Activated CD4-positive, alpha-beta T cell treated with anti-CD3 and anti-CD28 coated beads, Interleukin-2, amount 50 U/mL, for 4 hours (primary cell): Measurements from ENCODE around the gene BPIFB1.

ENCODE experiments used
- DNase-seq, 2 experiments: peaks; one replicate each; pipeline ENCODE4 v3.0.0-alpha.2; 2020

The BPIFB1 gene

DNA sequence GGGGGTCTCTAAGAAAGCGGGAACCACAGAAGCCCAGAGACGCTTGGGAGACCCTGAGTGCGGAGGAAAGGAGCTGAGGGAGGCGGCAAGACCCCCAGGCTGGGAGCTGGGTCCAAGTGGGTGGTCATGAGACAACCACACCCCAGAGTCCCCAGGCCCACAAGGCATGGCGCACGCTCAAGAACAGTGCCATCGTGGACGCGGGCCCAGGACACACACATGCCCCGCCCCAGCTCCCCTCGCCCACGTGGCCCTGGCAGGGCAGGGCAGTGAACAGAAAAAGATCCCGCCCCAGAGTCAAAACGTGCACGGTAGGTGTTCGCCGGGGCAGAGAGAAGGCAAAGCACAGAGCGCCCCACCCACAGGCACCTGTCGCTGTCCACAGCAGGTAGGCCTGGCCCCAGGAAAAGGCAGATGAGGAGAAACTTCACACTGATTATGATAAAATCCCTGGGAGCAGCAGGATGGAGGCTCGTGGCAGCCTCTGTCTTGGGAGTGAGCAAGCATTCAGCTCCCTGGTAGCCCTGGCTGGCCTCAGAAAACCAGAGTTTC is 50.0 kb downstream of the BPIFB1 start:
- DNase-seq: no peak

DNA sequence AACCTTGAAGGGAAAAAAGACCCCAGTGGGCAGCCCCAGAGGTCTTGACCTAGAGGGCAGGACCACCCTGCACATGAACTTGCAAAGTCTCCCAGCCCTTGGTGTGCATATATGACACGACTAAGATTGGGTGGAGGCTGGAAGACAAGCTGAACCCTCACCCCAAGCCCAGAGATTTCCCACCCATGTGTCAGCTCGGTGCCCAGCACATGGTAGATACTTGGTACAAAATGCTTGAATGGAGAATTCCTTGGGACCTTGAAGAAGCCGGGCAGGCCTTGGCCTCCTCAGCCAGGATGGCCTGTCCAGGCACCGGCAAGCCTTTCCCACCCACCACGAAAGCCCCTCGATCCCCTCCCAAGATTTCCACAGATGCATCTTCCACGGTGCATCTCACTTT is 50.6 kb downstream of the BPIFB1 start:
- DNase-seq: no peak

GRCh38 chr20:33334111-33334510 is 51.1 kb downstream of the BPIFB1 start:
- no peak for DNase-seq

DNA sequence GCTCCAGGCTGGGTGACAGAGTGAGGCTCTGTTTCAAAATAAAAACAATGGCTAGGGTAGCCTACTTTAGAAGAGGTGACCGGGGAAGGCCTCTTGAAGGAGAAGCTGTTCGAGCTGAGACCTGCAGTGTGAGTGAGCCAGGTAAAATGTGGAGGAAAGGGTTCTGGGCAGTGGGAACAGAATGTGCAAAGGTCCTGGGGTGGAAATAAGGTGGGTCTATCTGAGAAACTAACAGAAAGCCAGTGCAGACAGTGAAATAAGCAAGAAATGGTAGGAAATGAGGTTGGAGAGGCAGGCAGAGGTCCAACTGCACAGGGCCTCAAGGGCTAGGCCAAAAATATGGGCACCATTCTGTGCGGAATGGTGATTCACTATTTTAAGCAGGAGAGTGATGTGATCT is 53.4 kb downstream of the BPIFB1 start:
- no peak for DNase-seq

DNA sequence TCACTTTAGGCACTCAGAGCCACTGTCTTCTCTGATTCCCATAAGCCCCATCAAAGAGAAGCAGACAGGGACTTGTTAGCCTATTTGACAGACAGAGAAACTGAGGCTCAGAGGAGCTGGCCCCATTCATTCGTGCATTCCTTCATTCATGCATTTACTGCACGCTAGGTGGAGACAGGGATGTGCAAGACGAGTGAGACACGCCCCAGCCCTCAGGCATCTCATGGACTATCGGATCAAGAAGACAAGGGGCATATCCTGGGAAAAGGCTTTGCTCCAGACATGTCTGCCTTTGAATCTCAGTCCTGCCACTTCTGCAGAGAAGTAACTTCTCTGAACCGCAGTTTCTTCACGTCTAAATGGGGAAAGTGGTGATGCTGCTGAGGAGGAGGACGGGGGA is 54.1 kb downstream of the BPIFB1 start:
- no peak for DNase-seq

- DNase-seq: no peak
These were observed 54.6 kb downstream of the BPIFB1 start for GRCh38 chr20:33337531-33338165.

- no peak for DNase-seq
These were observed 55.6 kb downstream of the BPIFB1 start for GRCh38 chr20:33338467-33339258.

GRCh38 chr20:33339515-33340058 is 56.6 kb downstream of the BPIFB1 start:
- DNase-seq: no peak

DNA sequence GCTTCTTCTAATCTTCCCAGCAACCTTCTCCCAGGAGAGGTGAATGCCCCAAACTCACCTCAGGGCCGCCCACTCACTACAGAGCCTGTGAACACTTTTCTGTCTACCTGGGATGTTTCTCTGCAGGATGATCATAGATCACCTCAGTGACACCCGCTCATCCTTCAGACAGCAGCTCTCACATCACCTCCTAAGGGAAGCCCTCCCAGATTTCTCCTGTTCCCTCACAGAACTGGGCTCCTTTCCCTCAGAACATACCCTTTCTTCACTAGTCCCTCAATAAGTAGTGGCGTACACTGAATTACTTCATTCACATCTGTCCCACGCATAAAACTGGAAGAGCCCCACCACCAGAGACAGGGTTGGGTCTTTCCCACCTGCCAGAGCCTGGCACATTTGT is 60.5 kb downstream of the BPIFB1 start:
- no peak for DNase-seq

DNA sequence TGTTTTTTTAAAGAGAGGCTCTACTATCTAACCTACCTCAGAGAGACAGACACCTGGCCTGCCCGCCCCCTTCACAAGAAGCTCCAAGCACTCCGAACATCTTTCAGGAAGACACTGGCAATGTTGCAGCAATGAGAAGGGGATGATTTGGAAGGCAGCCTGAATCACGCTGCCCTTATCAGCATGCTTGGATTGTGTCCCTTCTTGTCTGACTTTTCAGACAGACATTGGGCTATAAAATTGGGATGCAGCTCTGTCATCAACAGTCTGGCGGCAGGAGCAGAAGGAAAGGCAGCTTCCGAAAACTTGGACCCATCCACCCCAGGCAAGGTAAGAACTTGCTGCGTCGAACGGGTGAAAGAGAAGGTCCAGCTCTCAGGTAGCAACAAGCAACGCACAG is 62.3 kb downstream of the BPIFB1 start:
- DNase-seq: no peak

- DNase-seq: no peak
These were observed 65.3 kb downstream of the BPIFB1 start for GRCh38 chr20:33348136-33348937.

GRCh38 chr20:33349493-33349892 is 66.5 kb downstream of the BPIFB1 start:
- no peak for DNase-seq

GRCh38 chr20:33351696-33352095 is 68.7 kb downstream of the BPIFB1 start:
- no peak for DNase-seq

DNA sequence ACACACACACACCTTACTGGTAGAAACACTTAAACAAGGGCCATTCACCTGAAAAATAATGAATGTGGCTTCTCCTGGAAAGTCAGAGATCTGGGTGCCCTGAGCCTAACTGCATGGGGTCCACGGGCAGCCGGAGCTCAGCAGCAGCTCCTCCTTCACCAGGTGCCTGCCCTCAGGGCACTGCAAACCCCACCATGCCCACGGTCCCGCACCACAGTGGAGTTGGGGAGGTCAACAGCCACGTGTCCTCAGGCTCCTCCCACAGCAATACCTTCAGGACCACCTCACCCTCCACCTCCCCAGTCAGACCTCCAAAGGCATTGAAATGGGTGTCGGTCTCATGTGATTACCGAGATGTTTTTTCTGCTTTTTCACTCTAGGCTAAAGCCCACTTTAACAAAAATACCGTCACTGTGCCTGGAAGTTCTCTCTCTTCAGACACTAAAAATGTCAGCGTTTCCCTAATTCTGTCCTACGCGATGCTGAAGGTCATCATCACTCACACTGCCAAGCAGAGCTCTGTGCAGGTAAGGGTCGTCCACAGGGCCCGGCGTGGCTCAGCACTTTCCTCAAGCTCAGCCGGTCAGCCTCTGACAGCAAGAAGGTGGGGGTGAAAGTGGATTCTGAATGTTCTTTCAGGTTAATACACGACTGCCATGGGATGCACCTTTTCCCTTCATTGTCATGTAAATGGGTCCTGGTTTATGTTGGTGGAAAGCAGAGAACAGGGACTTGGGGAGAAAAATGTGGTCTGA is 69.4 kb downstream of the BPIFB1 start:
- DNase-seq: no peak

GRCh38 chr20:33353013-33353402 is 70.0 kb downstream of the BPIFB1 start:
- DNase-seq: no peak
